Hematopoietic multipotent progenitor cell treated with erythropoietin and hydrocortisone succinate and interleukin-3 and kit ligand, for 15 days (in vitro differentiated cells): Measurements from ENCODE around the gene DCAKD.

ENCODE experiments used
- DNase-seq: peaks from one replicate; pipeline ENCODE4 v3.0.0-alpha.2; 2015; ENCODE audit warnings: low spot score

DCAKD gene

GRCh38 chr17:44999433-44999832, 52.0 kb downstream of the DCAKD start:
- DNase-seq, result no peak

- DNase-seq, result no peak
Measured at GRCh38 chr17:44998646-44999045, 52.8 kb downstream of the DCAKD start.

- no peak for DNase-seq
Measured at GRCh38 chr17:44997733-44998520, 53.5 kb downstream of the DCAKD start.

GRCh38 chr17:44996304-44996703, 55.1 kb downstream of the DCAKD start:
- DNase-seq, result no peak

GRCh38 chr17:44995436-44996001, 55.9 kb downstream of the DCAKD start:
- no peak for DNase-seq

- DNase-seq, result no peak
Measured at GRCh38 chr17:44992242-44992939, 59.0 kb downstream of the DCAKD start.

GRCh38 chr17:44990994-44991393, 60.4 kb downstream of the DCAKD start:
- no peak for DNase-seq

- no peak for DNase-seq
Measured at GRCh38 chr17:44989552-44990138, 61.8 kb downstream of the DCAKD start.

- DNase-seq, result no peak
Measured at GRCh38 chr17:44988044-44988942, 63.1 kb downstream of the DCAKD start.

GRCh38 chr17:44983563-44983962, 67.9 kb downstream of the DCAKD start:
- no peak for DNase-seq

- no peak for DNase-seq
Measured at GRCh38 chr17:44982113-44982702, 69.2 kb downstream of the DCAKD start.

- no peak for DNase-seq
Measured at GRCh38 chr17:44981221-44981968, 70.0 kb downstream of the DCAKD start.

GRCh38 chr17:44979426-44979995, 71.9 kb downstream of the DCAKD start:
- no peak for DNase-seq

GRCh38 chr17:44978807-44979206, 72.6 kb downstream of the DCAKD start:
- no peak for DNase-seq

- no peak for DNase-seq
Measured at GRCh38 chr17:44977814-44978550, 73.5 kb downstream of the DCAKD start.

GRCh38 chr17:44977065-44977464, 74.4 kb downstream of the DCAKD start:
- DNase-seq, result no peak

GRCh38 chr17:44976206-44976605, 75.2 kb downstream of the DCAKD start:
- no peak for DNase-seq
